Muscle of leg (tissue), 11 donors: Measurements from ENCODE around the gene VILL. TPM values are rescaled to one million over a fixed set of nuclear protein-coding genes. Genes with fewer than 3 reads are reported as not detected.

Experiments used
- DNase-seq: peaks from one replicate; pipeline ENCODE4 v3.0.0; 2013
- H3K27ac ChIP-seq: one replicate; pipeline ENCODE4 v1.5.1; 2013; ENCODE audit warnings: mild to moderate bottlenecking, low read length, control low read depth
- H3K27me3 ChIP-seq: one replicate; pipeline ENCODE4 v1.6.1; 2013; ENCODE audit warnings: low read length; ENCODE audit not compliant: control insufficient read depth, insufficient read depth
- H3K36me3 ChIP-seq: one replicate; pipeline ENCODE4 v1.6.1; 2013; ENCODE audit warnings: low read length; ENCODE audit not compliant: control insufficient read depth, insufficient read depth
- H3K4me1 ChIP-seq: one replicate; pipeline ENCODE4 v1.6.1; 2013; ENCODE audit warnings: low read length; ENCODE audit not compliant: control insufficient read depth, insufficient read depth
- H3K4me3 ChIP-seq: one replicate; pipeline ENCODE4 v1.5.1; 2013; ENCODE audit warnings: low read length, control low read depth
- H3K9me3 ChIP-seq: replicated peaks from 2 replicates; pipeline ENCODE4 v1.6.1; 2013; ENCODE audit warnings: low read depth, low read length; ENCODE audit not compliant: control insufficient read depth
- WGBS: methylation state at CpG from one replicate; pipeline ENCODE4 v1.1.5; 2013; ENCODE audit warnings: missing lambda C conversion rate; ENCODE audit not compliant: insufficient coverage; 5-methylcytosine and 5-hydroxymethylcytosine counted together
- polyA plus RNA-seq, 8 donors: library from polyadenylated mRNA; unstranded; fragments of 120-200 nt; gene quantifications; one replicate each; pipeline versions ENCODE4 v1.2.1 to v1.2.3, GENCODE V29; 2013; ENCODE audit warnings: inconsistent platforms in 1 of 8, low replicate concordance in 1 of 8; ENCODE audit not compliant: insufficient read length in 8 of 8, insufficient read depth in 1 of 8
- total RNA-seq: library from RNA; stranded (reverse); fragments of 120-200 nt; gene quantifications from one replicate; pipeline ENCODE4 v1.2.4, GENCODE V29; 2013

Gene VILL
- total and polyA plus RNA-seq, 9 donors, result 3.7 to 10.4 (median 7.2) TPM

DNA sequence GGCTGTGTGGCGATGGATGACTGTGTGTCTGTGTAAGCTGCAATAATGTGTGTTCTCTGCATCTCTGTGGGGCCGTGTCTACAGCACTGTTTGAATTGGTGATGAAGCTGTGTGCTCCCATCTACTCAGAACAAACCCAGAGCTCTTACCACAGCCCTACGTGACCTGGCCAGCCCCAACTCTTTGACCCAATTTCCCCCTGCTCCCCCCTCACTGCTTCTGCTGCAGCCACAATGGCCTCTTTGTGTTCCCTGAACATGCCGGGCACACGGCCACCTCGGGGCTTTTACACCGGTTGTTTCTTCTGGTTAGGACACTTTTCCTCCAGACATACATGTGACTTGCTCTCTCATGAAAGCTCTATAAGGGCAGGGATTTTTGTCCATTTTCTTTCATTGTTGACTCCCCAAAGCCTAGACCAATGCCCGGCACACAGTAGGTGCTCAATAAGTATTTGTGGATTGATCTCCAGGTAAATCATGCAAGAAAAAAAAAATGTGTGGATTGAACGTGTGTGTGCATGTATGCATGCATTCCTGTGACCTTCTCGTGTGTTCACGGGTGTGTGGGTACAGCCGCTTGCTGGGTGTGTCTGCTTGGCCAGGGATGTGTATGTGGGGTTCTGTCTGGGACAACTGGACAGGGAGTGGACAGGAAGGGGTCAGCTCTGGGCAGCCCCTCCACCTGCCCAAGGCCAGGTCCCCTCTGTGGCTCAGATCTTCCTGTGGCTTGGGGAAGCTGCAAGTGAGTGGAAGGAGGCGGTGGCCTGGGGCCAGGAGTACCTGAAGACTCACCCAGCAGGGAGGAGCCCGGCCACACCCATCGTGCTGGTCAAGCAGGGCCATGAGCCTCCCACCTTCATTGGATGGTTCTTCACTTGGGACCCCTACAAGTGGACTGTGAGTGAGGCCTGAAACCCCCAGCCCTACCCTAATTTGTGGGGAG lies 14.8 kb downstream of the VILL start:
- WGBS, result 65% methylated on average over 8 of the region's 15 CpGs
- Histone ChIP-seq H3K4me1 (peaks cover 5% of the 10 kb centered on the region), H3K9me3 (no peaks in the 10 kb centered on the region), H3K27me3 (no peaks in the 10 kb centered on the region), H3K36me3 (peaks cover 62% of the 10 kb centered on the region), H3K4me3 (no peak overlapping the region), H3K27ac (no peak overlapping the region)
- DNase-seq, result no peak

DNA sequence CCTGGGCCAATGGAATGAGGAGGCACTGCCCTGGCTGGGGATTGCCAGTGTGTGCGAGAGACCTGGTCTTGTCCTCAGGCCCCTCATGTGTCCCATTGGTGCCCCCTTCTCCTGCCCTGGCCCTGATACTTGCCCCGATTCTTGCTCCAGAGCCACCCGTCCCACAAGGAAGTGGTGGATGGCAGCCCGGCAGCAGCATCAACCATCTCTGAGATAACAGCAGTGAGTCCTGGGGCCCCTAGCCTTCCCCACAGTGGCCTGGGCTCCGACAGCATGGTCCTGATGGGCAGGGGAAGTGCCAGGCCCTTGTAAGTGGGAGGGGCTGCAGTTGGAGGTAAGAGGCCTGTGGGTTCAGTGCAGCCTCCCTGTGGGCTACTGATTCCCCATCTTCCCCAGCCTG lies 15.4 kb downstream of the VILL start:
- no peaks in the 10 kb centered on the region for H3K9me3 ChIP-seq
- 97% methylated on average over 4 of the region's 5 CpGs for WGBS
- H3K27ac ChIP-seq, result no peak overlapping the region
- H3K36me3 ChIP-seq, result peaks cover 63% of the 10 kb centered on the region
- H3K27me3 ChIP-seq, result no peaks in the 10 kb centered on the region
- DNase-seq, result no peak
- no peak overlapping the region for H3K4me3 ChIP-seq
- peaks cover 5% of the 10 kb centered on the region for H3K4me1 ChIP-seq

DNA sequence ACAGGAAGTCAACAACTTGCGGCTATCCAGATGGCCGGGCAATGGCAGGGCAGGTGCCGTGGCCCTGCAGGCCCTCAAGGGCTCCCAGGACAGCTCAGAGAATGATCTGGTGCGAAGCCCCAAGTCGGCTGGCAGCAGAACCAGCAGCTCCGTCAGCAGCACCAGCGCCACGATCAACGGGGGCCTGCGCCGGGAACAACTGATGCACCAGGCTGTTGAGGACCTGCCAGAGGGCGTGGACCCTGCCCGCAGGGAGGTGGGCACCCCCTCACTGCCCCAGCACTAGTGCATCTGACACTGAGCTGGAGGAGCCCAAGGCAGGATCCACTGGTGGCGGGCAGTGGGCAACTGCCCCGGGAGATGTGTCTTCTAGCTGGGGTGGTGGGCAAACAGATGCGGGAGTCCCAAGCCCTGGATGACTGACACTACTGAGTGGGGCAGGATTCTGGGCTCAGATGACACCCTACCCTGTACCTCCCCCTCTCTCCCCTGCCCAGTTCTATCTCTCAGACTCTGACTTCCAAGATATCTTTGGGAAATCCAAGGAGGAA lies 15.9 kb downstream of the VILL start:
- H3K9me3 ChIP-seq, result no peaks in the 10 kb centered on the region
- DNase-seq, result no peak
- 92% methylated on average over 11 of the region's 16 CpGs for WGBS
- no peak overlapping the region for H3K27ac ChIP-seq
- H3K36me3 ChIP-seq, result peaks cover 60% of the 10 kb centered on the region
- no peaks in the 10 kb centered on the region for H3K27me3 ChIP-seq
- H3K4me1 ChIP-seq, result peaks cover 5% of the 10 kb centered on the region
- H3K4me3 ChIP-seq, result no peak overlapping the region

DNA sequence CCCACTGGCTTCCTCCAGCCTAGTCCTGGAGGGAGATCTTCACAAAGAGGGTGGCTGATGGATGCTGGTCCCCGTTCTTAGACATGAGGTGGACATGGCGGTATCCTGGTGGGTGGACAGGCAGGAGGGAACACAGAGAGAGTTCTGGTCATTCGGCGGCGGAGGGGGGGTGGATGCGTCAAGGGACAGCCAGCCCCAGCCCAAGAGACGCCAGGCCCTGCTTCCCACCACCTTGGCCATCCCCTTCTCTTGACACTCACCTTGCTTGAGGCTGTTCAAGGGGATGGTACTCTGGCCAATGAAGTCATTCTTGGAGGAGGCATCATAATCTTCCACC lies 17.1 kb downstream of the VILL start:
- no peak overlapping the region for H3K27ac ChIP-seq
- DNase-seq, result no peak
- H3K27me3 ChIP-seq, result no peaks in the 10 kb centered on the region
- H3K9me3 ChIP-seq, result no peaks in the 10 kb centered on the region
- 100% methylated on average over 1 of the region's 7 CpGs for WGBS
- peaks cover 50% of the 10 kb centered on the region for H3K36me3 ChIP-seq
- no peak overlapping the region for H3K4me3 ChIP-seq
- H3K4me1 ChIP-seq, result peaks cover 5% of the 10 kb centered on the region

DNA sequence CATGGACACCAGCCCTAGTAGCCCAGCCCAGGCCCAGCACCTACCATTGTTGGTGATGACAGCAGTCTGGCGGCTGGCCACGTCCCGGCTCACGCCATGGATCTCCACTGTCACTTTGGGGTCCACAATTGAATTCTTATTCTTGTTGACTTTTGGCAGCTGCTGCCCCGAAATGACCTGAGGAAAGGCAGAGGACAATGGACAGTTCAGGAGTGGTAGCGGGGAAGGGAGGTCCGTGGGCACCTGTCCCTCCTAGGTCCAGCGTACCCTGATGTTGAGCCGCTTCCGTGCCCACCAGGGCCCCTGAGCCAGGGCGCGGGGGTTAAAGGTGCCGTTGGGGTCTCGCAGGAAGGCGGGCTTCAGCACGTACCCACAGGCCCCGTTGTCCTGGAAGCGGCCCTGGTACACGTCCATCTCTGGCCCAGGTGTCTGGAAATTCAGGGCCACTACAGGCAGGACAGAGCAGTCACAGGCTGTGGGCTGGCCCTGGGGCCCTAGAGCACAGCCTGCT lies 17.7 kb downstream of the VILL start:
- 92% methylated on average over 14 of the region's 19 CpGs for WGBS
- H3K9me3 ChIP-seq, result no peaks in the 10 kb centered on the region
- H3K36me3 ChIP-seq, result peaks cover 50% of the 10 kb centered on the region
- no peaks in the 10 kb centered on the region for H3K27me3 ChIP-seq
- H3K4me3 ChIP-seq, result no peak overlapping the region
- no peak overlapping the region for H3K27ac ChIP-seq
- H3K4me1 ChIP-seq, result peaks cover 5% of the 10 kb centered on the region
- no peak for DNase-seq

DNA sequence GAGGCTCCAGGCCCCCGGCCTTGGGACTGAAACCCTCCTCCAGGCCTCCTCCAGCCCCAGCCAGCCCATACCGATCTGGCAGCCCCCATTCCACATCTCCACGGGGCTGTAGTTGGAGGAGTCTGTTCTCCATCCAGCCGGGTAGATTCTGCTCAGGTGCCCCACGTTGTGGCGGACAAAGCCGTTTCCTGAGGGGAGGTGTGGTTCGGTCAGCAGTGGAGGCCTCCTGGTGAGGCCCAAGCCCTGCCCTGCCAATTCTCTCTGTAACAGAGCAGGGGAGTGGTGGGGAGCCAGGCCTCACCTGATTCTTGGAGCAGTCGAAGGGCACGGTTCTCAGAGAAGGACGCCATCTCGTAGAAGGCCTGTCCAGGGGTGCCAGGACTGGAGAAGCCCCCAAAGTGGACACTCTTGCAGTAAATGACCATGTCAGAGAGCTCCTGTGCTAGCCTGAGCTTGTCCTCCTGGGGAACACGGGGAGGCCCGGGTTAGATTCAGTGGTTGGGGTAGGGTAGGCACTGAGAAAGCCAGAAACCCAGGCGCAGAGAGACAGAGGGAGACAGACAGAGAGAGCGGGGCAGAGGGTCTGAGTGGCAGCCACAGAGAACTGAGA lies 18.5 kb downstream of the VILL start:
- Histone ChIP-seq H3K27ac (no peak overlapping the region), H3K4me1 (peaks cover 3% of the 10 kb centered on the region), H3K4me3 (no peak overlapping the region), H3K27me3 (no peaks in the 10 kb centered on the region), H3K36me3 (peaks cover 47% of the 10 kb centered on the region), H3K9me3 (no peaks in the 10 kb centered on the region)
- DNase-seq, result no peak
- WGBS, result 80% methylated on average over 14 of the region's 16 CpGs

DNA sequence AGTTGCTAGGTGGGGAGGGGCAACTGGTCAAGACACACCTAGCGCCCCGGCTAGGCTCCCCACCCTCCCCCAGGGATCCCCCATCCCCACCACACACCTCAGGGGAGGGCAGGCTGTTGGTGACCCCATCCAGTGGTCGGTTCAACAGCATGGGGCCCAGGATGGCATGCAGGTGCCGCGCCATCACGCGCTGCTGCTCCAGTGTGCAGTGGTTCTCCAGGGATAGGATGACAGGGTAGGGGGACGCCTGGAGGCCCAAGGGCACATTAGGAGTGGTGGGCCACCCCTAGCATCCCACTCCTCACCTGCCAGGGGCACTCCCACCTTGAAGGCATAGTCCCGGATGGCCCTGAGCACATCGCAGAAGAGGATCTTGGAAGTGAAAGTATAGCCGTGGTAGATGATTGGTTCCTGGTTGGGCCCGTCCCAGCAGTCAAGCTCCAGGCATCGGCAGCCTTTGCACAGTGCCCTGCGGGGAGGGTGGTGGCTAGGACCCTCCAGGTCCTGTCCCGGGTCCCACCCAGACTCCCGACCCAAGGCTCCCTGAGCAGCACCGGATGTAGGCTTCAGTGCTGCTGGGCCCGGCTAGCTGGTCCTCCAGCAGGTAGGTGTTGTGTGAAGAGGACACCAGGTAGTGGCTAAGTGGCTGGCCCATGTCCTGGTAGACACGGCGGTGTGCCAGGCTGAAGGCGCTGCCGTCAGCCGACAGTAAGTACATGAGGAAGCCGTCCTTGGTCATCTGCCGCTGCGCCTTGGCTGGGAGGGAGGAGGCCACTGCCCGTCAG lies 19.4 kb downstream of the VILL start:
- Histone ChIP-seq H3K27me3 (no peaks in the 10 kb centered on the region), H3K4me1 (no peaks in the 10 kb centered on the region), H3K27ac (no peak overlapping the region), H3K9me3 (no peaks in the 10 kb centered on the region), H3K36me3 (peaks cover 47% of the 10 kb centered on the region), H3K4me3 (no peak overlapping the region)
- 90% methylated on average over 19 of the region's 27 CpGs for WGBS
- DNase-seq, result no peak

DNA sequence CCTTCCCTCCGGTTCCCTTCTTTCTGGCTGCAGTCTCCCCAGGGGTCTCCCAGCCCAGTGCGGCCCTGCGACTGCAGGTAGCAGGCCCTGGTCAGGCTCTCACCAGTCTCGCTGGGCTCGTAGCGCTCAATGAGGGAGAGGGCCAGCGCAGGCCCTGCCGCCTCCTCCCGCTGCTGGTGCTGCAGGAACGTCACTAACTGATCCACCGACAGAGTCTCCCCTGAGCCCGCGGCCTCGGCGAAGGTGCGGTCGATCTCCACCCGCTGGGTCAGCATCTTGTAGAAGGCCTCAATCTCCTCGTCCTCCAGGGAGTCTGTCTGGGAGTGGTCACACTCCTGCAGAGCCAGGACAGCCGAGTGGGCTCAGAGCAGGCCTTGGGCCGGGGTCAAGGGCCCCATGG lies 20.5 kb downstream of the VILL start:
- Histone ChIP-seq H3K27ac (no peak overlapping the region), H3K4me1 (no peaks in the 10 kb centered on the region), H3K4me3 (no peak overlapping the region), H3K36me3 (peaks cover 48% of the 10 kb centered on the region), H3K9me3 (no peaks in the 10 kb centered on the region), H3K27me3 (no peaks in the 10 kb centered on the region)
- WGBS, result 83% methylated on average over 21 of the region's 21 CpGs
- no peak for DNase-seq

DNA sequence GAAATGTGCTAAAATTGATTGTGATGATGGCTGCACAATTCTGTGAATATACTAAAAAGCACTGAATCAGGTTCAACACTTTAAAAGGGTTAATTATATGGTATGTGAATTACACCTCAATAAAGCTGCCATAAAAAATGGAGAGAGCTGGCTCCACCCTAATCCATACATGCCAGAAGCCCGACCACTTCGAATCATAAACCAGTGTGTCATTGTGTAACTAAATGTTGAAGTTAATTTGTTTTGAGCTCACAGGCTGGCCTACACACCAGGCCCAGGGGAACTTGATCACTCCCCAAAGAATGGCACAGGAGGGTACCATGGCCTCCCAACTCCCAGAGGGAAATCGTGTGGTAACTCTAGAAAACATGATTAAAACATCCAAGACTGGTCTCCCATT lies 24.9 kb downstream of the VILL start:
- peaks cover 56% of the 10 kb centered on the region for H3K36me3 ChIP-seq
- no peaks in the 10 kb centered on the region for H3K27me3 ChIP-seq
- no peaks in the 10 kb centered on the region for H3K4me1 ChIP-seq
- no peak overlapping the region for H3K27ac ChIP-seq
- no peak for DNase-seq
- H3K4me3 ChIP-seq, result no peak overlapping the region
- H3K9me3 ChIP-seq, result no peaks in the 10 kb centered on the region
- WGBS, result no CpG with 5 or more reads among the region's 3 CpGs

DNA sequence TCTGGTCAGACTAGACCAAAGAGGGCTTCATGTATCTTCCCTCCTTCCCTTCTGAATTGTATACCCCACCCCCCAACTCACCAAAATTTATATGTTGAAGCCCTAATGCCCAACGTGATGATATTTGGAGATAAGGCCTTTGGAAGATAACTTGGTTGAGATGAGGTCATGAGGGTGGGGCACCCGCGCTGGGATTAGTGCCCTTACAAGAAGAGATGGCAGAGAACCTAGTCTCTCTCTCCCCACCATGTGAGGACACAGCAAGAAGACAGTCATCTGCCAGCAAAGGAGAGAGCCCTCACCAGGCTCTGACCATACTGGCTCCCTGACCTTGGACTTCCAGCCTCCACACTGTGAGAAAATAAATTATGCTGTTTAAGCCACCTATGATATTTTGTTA lies 25.4 kb downstream of the VILL start:
- Histone ChIP-seq H3K9me3 (no peaks in the 10 kb centered on the region), H3K27ac (no peak overlapping the region), H3K27me3 (no peaks in the 10 kb centered on the region), H3K4me1 (no peaks in the 10 kb centered on the region), H3K4me3 (no peak overlapping the region), H3K36me3 (peaks cover 51% of the 10 kb centered on the region)
- no peak for DNase-seq
- no CpG with 5 or more reads among the region's 3 CpGs for WGBS
